Measurements from ENCODE around the gene MOK. TPM values are rescaled to one million over a fixed set of nuclear protein-coding genes. Genes with fewer than 3 reads are reported as not detected.
A peak's percentile ranks its signal among the peaks of the same experiment; 100 is the strongest.

The MOK gene
- total RNA-seq, 4 donors from 2014 or later, result 9.6 to 18.3 (median 10.7) TPM

DNA sequence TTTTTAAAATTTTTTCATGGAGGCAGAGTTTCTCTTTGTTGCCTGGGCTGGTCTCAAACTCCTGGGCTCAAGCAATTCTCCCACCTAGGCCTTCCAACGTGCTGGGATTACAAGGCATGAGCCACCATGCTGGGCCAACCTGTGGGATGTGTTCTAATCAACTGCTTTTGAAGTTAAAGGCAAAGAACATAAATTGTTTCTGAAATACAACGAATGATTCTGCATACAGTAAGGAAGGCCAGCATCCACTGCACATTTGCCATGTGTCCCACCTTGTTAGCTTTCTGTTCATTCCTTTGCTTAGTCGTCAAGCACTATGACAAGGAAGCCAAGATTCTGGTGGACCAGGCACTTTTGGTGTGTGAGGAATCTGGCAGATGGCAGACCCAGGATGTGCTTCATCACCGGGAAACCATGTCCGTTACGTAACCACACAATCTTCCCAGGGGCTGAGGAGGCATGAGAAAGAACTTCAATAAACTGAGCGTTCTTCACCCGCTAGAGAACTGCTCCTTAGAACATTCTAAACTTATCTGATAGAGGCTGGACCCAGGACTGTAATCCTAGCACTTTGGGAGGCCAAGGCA is 24.5 kb downstream of the MOK start:
- 86% methylated on average over 6 of the region's 8 CpGs for WGBS
- no peak for DNase-seq (ENCODE audit: extremely low spot score)
- Histone ChIP-seq H3K4me3 (no peak overlapping the region), H3K9me3 (no peaks in the 10 kb centered on the region), H3K36me3 (peaks cover 0 to 24% (median 2%) of the 10 kb centered on the region in 4 donors), H3K4me1 (peaks cover 5 to 33% (median 31%) of the 10 kb centered on the region in 4 donors), H3K27ac (replicated peaks in 1 of 4) (no peak overlapping the region), H3K27me3 (no peaks in the 10 kb centered on the region)
- intact Hi-C loops (cut with DNase I), result no loop called here
- no peak for TF ChIP-seq POLR2A (IDR thresholded peaks at IDR 0.05; ENCODE audit: low read depth)
- TF ChIP-seq, protein P1, sequence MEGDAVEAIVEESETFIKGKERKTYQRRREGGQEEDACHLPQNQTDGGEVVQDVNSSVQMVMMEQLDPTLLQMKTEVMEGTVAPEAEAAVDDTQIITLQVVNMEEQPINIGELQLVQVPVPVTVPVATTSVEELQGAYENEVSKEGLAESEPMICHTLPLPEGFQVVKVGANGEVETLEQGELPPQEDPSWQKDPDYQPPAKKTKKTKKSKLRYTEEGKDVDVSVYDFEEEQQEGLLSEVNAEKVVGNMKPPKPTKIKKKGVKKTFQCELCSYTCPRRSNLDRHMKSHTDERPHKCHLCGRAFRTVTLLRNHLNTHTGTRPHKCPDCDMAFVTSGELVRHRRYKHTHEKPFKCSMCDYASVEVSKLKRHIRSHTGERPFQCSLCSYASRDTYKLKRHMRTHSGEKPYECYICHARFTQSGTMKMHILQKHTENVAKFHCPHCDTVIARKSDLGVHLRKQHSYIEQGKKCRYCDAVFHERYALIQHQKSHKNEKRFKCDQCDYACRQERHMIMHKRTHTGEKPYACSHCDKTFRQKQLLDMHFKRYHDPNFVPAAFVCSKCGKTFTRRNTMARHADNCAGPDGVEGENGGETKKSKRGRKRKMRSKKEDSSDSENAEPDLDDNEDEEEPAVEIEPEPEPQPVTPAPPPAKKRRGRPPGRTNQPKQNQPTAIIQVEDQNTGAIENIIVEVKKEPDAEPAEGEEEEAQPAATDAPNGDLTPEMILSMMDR (IDR thresholded peaks at IDR 0.05), result no peak
- no peak for TF ChIP-seq POLR2AphosphoS5 (IDR thresholded peaks at IDR 0.05)
- no peak for TF ChIP-seq EP300 (IDR thresholded peaks at IDR 0.05)

DNA sequence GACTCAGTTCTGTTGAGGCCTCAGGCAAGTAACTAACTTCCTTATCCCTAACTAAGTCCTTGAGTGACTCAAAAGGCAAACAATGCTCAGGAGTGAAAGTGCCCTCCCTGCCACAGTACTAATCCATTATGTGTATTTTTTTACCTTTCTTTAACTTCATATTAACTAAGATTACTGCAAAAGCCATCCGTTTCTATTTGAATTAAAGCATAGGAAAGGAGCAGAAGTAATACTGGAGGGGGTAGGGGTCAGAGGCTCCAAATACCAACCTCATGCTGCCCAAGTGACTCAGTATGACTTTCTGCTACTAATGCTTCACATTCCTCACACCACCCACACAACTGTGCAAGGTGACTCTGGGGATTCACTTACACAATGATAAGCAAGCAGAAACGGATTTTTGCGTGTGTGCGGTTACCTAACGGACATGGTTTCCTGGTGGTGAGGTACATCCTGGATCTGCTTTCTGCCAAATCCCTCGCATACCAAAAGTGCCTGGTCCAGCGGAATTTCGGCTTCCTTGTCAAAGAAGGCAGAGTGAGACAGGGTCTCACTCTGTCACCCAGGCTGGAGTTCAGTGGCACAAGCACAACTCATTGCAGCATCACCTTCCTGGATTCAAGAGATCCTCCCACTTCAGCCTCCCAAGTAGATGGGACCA is 25.1 kb downstream of the MOK start:
- Histone ChIP-seq H3K4me3 (no peak overlapping the region), H3K27ac (replicated peaks in 1 of 4) (peak overlapping the region in 1 of 4 donors; percentile 20), H3K4me1 (peaks cover 5 to 33% (median 31%) of the 10 kb centered on the region in 4 donors), H3K27me3 (no peaks in the 10 kb centered on the region), H3K36me3 (peaks cover 0 to 24% (median 2%) of the 10 kb centered on the region in 4 donors), H3K9me3 (no peaks in the 10 kb centered on the region)
- 75% methylated on average over 8 of the region's 8 CpGs for WGBS
- TF ChIP-seq POLR2A (IDR thresholded peaks at IDR 0.05; ENCODE audit: low read depth) (no peak), POLR2AphosphoS5 (IDR thresholded peaks at IDR 0.05) (no peak), EP300 (IDR thresholded peaks at IDR 0.05) (no peak)
- TF ChIP-seq, protein P1 (IDR thresholded peaks at IDR 0.05), result no peak
- no peak for DNase-seq (ENCODE audit: extremely low spot score)
- intact Hi-C loops (cut with DNase I), result no loop called here

DNA sequence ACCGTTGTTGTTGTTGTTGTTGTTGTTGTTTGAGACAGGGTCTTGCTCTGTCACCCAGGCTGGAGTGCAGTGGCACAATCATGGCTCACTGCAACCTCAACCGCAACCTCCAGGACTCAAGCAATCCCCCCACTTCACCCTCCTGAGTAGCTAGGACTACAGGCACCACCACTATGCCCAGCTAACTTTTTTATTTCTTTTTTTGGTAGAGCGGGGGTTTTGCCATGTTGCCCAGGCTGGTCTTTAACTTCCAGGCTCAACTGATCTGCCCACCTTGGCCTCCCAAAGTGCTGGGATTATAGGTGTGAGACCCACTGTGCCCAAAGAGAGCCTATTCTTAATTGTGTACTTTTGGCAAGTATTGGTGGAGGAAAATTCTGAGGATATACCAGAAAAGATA is 25.7 kb downstream of the MOK start:
- intact Hi-C loops (cut with DNase I), result no loop called here
- Histone ChIP-seq H3K27ac (replicated peaks in 1 of 4) (peak overlapping the region in 2 of 4 donors; percentile 20 to 59), H3K27me3 (no peaks in the 10 kb centered on the region), H3K36me3 (peaks cover 0 to 24% (median 2%) of the 10 kb centered on the region in 4 donors), H3K4me1 (peaks cover 5 to 33% (median 31%) of the 10 kb centered on the region in 4 donors), H3K4me3 (no peak overlapping the region), H3K9me3 (no peaks in the 10 kb centered on the region)
- 98% methylated on average over 3 of the region's 3 CpGs for WGBS
- no peak for DNase-seq (ENCODE audit: extremely low spot score)
- TF ChIP-seq, protein P1 (IDR thresholded peaks at IDR 0.05), result no peak
- TF ChIP-seq EP300 (IDR thresholded peaks at IDR 0.05) (no peak), POLR2A (IDR thresholded peaks at IDR 0.05; ENCODE audit: low read depth) (no peak)

DNA sequence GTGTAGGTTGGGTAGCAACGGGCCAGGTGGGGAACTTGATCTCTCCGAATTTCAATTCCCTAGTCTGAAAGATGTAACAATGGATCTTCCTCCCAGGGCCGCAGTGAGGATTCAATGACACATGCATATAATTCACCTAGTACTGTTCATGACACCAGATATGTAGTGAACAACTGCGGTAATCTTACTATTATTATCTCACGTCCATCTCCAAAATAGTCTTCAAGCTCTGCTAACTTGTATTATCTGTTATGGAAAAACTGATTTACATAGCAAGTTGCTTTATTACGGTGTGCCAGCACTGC is 26.4 kb downstream of the MOK start:
- peak overlapping the region; percentile 44 to 70 (median 60) for H3K27ac ChIP-seq (replicated peaks in 1 of 4)
- intact Hi-C loops (cut with DNase I), result no loop called here
- no peak overlapping the region for H3K4me3 ChIP-seq
- no peak for DNase-seq (ENCODE audit: extremely low spot score)
- TF ChIP-seq, protein P1 (IDR thresholded peaks at IDR 0.05), result no peak
- TF ChIP-seq POLR2AphosphoS5 (IDR thresholded peaks at IDR 0.05) (no peak), EP300 (IDR thresholded peaks at IDR 0.05) (no peak)
- H3K27me3 ChIP-seq, result no peaks in the 10 kb centered on the region
- H3K36me3 ChIP-seq, result peaks cover 0 to 24% (median 2%) of the 10 kb centered on the region in 4 donors
- peaks cover 5 to 33% (median 31%) of the 10 kb centered on the region in 4 donors for H3K4me1 ChIP-seq
- H3K9me3 ChIP-seq, result no peaks in the 10 kb centered on the region
- WGBS, result 66% methylated on average over 6 of the region's 6 CpGs
